ENCODE data around the gene WT1.

The WT1 gene

GRCh38 chr11:32433914-32434355 is 1.4 kb downstream of the WT1 start:
- no peak overlapping the region for H3K4me2 ChIP-seq (ENCODE audit: low read length)
- H3K9me2 ChIP-seq (ENCODE audit: low read depth, low read length): no peaks in the 10 kb centered on the region
- H3K36me3 ChIP-seq (ENCODE audit: insufficient read depth, low read length): no peaks in the 10 kb centered on the region
- H3F3A ChIP-seq (ENCODE audit: insufficient read depth, low read length): no peaks in the 10 kb centered on the region
- H3K9ac ChIP-seq (ENCODE audit: low read length): no peak overlapping the region
- H4K20me1 ChIP-seq (ENCODE audit: insufficient read depth, low read length): no peaks in the 10 kb centered on the region
- no peak overlapping the region for H3K4me3 ChIP-seq (ENCODE audit: low read depth, low read length, poor library complexity, severe bottlenecking)
- H3K9me3 ChIP-seq (ENCODE audit: low read length): no peaks in the 10 kb centered on the region
- no peak overlapping the region for H3K27ac ChIP-seq (ENCODE audit: low read depth, low read length, poor library complexity, severe bottlenecking)
- TF ChIP-seq CTCF (IDR thresholded peaks at IDR 0.05; ENCODE audit: low read length) (no peak), EZH2 (IDR thresholded peaks at IDR 0.05; ENCODE audit: borderline replicate concordance, low read length) (no peak)
- no peaks in the 10 kb centered on the region for H3K79me2 ChIP-seq (ENCODE audit: insufficient read depth, low read length)
- H2AFZ ChIP-seq (ENCODE audit: low read length): no peak overlapping the region
- H3K27me3 ChIP-seq (ENCODE audit: insufficient read depth, low read length): no peaks in the 10 kb centered on the region
- H3K4me1 ChIP-seq (ENCODE audit: insufficient read depth, low read length, severe bottlenecking): no peaks in the 10 kb centered on the region

- no peak for TF ChIP-seq CTCF (IDR thresholded peaks at IDR 0.05; ENCODE audit: low read length)
- TF ChIP-seq EZH2 (IDR thresholded peaks at IDR 0.05; ENCODE audit: borderline replicate concordance, low read length): no peak
- Histone ChIP-seq H3K4me1 (ENCODE audit: insufficient read depth, low read length, severe bottlenecking) (no peaks in the 10 kb centered on the region), H3K9me3 (ENCODE audit: low read length) (no peaks in the 10 kb centered on the region), H3K4me2 (ENCODE audit: low read length) (no peak overlapping the region), H3K9ac (ENCODE audit: low read length) (no peak overlapping the region), H3K36me3 (ENCODE audit: insufficient read depth, low read length) (no peaks in the 10 kb centered on the region), H3K4me3 (ENCODE audit: low read depth, low read length, poor library complexity, severe bottlenecking) (no peak overlapping the region), H3K27me3 (ENCODE audit: insufficient read depth, low read length) (no peaks in the 10 kb centered on the region), H3K79me2 (ENCODE audit: insufficient read depth, low read length) (no peaks in the 10 kb centered on the region), H4K20me1 (ENCODE audit: insufficient read depth, low read length) (no peaks in the 10 kb centered on the region), H3K9me2 (ENCODE audit: low read depth, low read length) (no peaks in the 10 kb centered on the region), H3K27ac (ENCODE audit: low read depth, low read length, poor library complexity, severe bottlenecking) (no peak overlapping the region), H3F3A (ENCODE audit: insufficient read depth, low read length) (no peaks in the 10 kb centered on the region), H2AFZ (ENCODE audit: low read length) (no peak overlapping the region)
These were observed 2.0 kb downstream of the WT1 start for GRCh38 chr11:32433101-32433913.

- Histone ChIP-seq H2AFZ (ENCODE audit: low read length) (no peak overlapping the region), H3F3A (ENCODE audit: insufficient read depth, low read length) (no peaks in the 10 kb centered on the region), H3K4me1 (ENCODE audit: insufficient read depth, low read length, severe bottlenecking) (no peaks in the 10 kb centered on the region), H3K27ac (ENCODE audit: low read depth, low read length, poor library complexity, severe bottlenecking) (no peak overlapping the region), H3K9me3 (ENCODE audit: low read length) (no peaks in the 10 kb centered on the region), H3K79me2 (ENCODE audit: insufficient read depth, low read length) (no peaks in the 10 kb centered on the region), H4K20me1 (ENCODE audit: insufficient read depth, low read length) (no peaks in the 10 kb centered on the region), H3K36me3 (ENCODE audit: insufficient read depth, low read length) (no peaks in the 10 kb centered on the region), H3K27me3 (ENCODE audit: insufficient read depth, low read length) (no peaks in the 10 kb centered on the region), H3K9me2 (ENCODE audit: low read depth, low read length) (no peaks in the 10 kb centered on the region), H3K4me3 (ENCODE audit: low read depth, low read length, poor library complexity, severe bottlenecking) (no peak overlapping the region), H3K9ac (ENCODE audit: low read length) (no peak overlapping the region), H3K4me2 (ENCODE audit: low read length) (no peak overlapping the region)
- no peak for TF ChIP-seq CTCF (IDR thresholded peaks at IDR 0.05; ENCODE audit: low read length)
- no peak for TF ChIP-seq EZH2 (IDR thresholded peaks at IDR 0.05; ENCODE audit: borderline replicate concordance, low read length)
These were observed 2.8 kb downstream of the WT1 start for GRCh38 chr11:32432565-32432964.
